GM23338 (cell line): Measurements from ENCODE around the gene RNF114. TPM values are rescaled to one million over a fixed set of nuclear protein-coding genes. Genes with fewer than 3 reads are reported as not detected.

ENCODE experiments used
- ATAC-seq: fragments of 200-7000 bp; cut with Tn5 transposase; 3 replicates; pipeline ENCODE4 v1.9.1; 2020
- DNase-seq: peaks from one replicate; pipeline ENCODE4 v3.0.0-alpha.2; 2015; ENCODE audit warnings: low spot score
- H2AFZ ChIP-seq: fragments of 200-600 bp; sonication (generic); 2 replicates; pipeline ENCODE4 v1.8.0; 2016; ENCODE audit warnings: antibody characterized with exemption, mild to moderate bottlenecking, moderate library complexity
- H3F3A ChIP-seq: fragments of 200-600 bp; sonication (generic); replicated peaks from 2 replicates; pipeline ENCODE4 v1.8.0; 2017; ENCODE audit warnings: antibody characterized with exemption, mixed run types, low read depth
- H3K27ac ChIP-seq: fragments of 200-600 bp; sonication (generic); 2 replicates; pipeline ENCODE4 v1.6.1; 2016; ENCODE audit warnings: low read depth
- H3K27me3 ChIP-seq: fragments of 200-600 bp; sonication (generic); 2 replicates; pipeline ENCODE4 v1.8.0; 2016; ENCODE audit warnings: mild to moderate bottlenecking, mixed run types, moderate library complexity; ENCODE audit not compliant: insufficient read depth
- H3K36me3 ChIP-seq: fragments of 200-600 bp; sonication (generic); 2 replicates; pipeline ENCODE4 v1.8.0; 2016; ENCODE audit warnings: mild to moderate bottlenecking; ENCODE audit not compliant: insufficient read depth
- H3K4me1 ChIP-seq: fragments of 200-600 bp; sonication (generic); 2 replicates; pipeline ENCODE4 v1.8.0; 2016; ENCODE audit warnings: mild to moderate bottlenecking, moderate library complexity; ENCODE audit not compliant: insufficient read depth
- H3K4me2 ChIP-seq: fragments of 200-600 bp; sonication (generic); 2 replicates; pipeline ENCODE4 v1.7.1; 2017; ENCODE audit warnings: mixed run types
- H3K4me3 ChIP-seq: fragments of 200-600 bp; sonication (generic); 2 replicates; pipeline ENCODE4 v1.6.1; 2016; ENCODE audit warnings: mixed run types
- H3K79me2 ChIP-seq: fragments of 200-600 bp; sonication (generic); replicated peaks from 2 replicates; pipeline ENCODE4 v1.8.0; 2017; ENCODE audit warnings: mild to moderate bottlenecking; ENCODE audit not compliant: insufficient read depth
- H3K9me2 ChIP-seq: fragments of 200-600 bp; sonication (generic); 2 replicates; pipeline ENCODE4 v1.8.0; 2017; ENCODE audit not compliant: insufficient read depth
- H4K20me1 ChIP-seq: fragments of 200-600 bp; sonication (generic); replicated peaks from 2 replicates; pipeline ENCODE4 v1.8.0; 2017; ENCODE audit warnings: mild to moderate bottlenecking; ENCODE audit not compliant: insufficient read depth
- H3K27ac Mint-ChIP-seq: 2 replicates; pipeline ENCODE4 v1.8.0; 2020; ENCODE audit warnings: inconsistent platforms, mild to moderate bottlenecking, moderate library complexity, mixed read lengths
- H3K27me3 Mint-ChIP-seq: 3 replicates; pipeline ENCODE4 v1.8.0; 2022; ENCODE audit warnings: low read depth, mild to moderate bottlenecking, moderate library complexity, mixed read lengths, inconsistent platforms; ENCODE audit not compliant: insufficient read depth, poor library complexity
- H3K36me3 Mint-ChIP-seq: 3 replicates; pipeline ENCODE4 v1.8.0; 2021; ENCODE audit warnings: low read depth, mild to moderate bottlenecking, inconsistent platforms, moderate library complexity, mixed read lengths
- H3K4me1 Mint-ChIP-seq: 3 replicates; pipeline ENCODE4 v1.8.0; 2020; ENCODE audit warnings: mild to moderate bottlenecking, inconsistent platforms, mixed read lengths
- H3K4me3 Mint-ChIP-seq: 3 replicates; pipeline ENCODE4 v1.8.0; 2021; ENCODE audit warnings: moderate library complexity, mild to moderate bottlenecking, inconsistent platforms, mixed read lengths
- H3K9me3 Mint-ChIP-seq: 3 replicates; pipeline ENCODE4 v1.8.0; 2020; ENCODE audit warnings: moderate library complexity, mild to moderate bottlenecking, inconsistent platforms, mixed read lengths
- CREB1 ChIP-seq: fragments of 250-450 bp; sonication (Bioruptor Pico); IDR thresholded peaks from 2 replicates; pipeline ENCODE4 v1.5.0; 2020; ENCODE audit warnings: low read depth, mild to moderate bottlenecking, moderate library complexity
- EZH2 ChIP-seq: fragments of 200-600 bp; sonication (generic); IDR thresholded peaks from one replicate; pipeline ENCODE4 v1.8.0; 2017; ENCODE audit warnings: antibody characterized with exemption, mild to moderate bottlenecking, low read depth; ENCODE audit not compliant: unreplicated experiment
- EZH2phosphoT487 ChIP-seq: fragments of 200-600 bp; sonication (generic); IDR thresholded peaks from one replicate; pipeline ENCODE4 v1.8.1; 2018; ENCODE audit warnings: antibody characterized with exemption; ENCODE audit not compliant: unreplicated experiment
- REST ChIP-seq: IDR thresholded peaks from one replicate; pipeline ENCODE4 v1.6.1; 2018; ENCODE audit warnings: antibody characterized with exemption; ENCODE audit not compliant: unreplicated experiment
- STAT1 ChIP-seq: IDR thresholded peaks from one replicate; pipeline ENCODE4 v1.6.1; 2016; ENCODE audit warnings: antibody characterized with exemption; ENCODE audit not compliant: unreplicated experiment
- ZNF331 ChIP-seq: fragments of 250-450 bp; sonication (Bioruptor Pico); IDR thresholded peaks from 2 replicates; pipeline ENCODE4 v1.5.0; 2020; ENCODE audit warnings: low read depth, mild to moderate bottlenecking, moderate library complexity
- ZNF462 ChIP-seq: fragments of 250-450 bp; sonication (Bioruptor Pico); IDR thresholded peaks from 2 replicates; pipeline ENCODE4 v1.5.0; 2020; ENCODE audit warnings: mild to moderate bottlenecking, moderate library complexity
- polyA plus RNA-seq: library from polyadenylated mRNA; unstranded; fragments of >200 nt; fragmentation: Nextera tagmentation; extraction: Ambion mirVana; gene quantifications from 2 replicates; pipeline ENCODE4 v1.2.1, GENCODE V29; 2016
- total RNA-seq: library from RNA; depleted of rRNA; stranded (reverse); fragments of >200 nt; shearing (Covaris generic); gene quantifications from 2 replicates; pipeline ENCODE4 v1.2.3, GENCODE V29; 2014

RNF114 gene
- total and polyA plus RNA-seq, 2 experiments from 2014 or later, result 155 to 279 TPM

- TF ChIP-seq REST, result no peak
- no peak for TF ChIP-seq CREB1 (CRISPR knock-in tag)
- no peak for TF ChIP-seq EZH2phosphoT487
- TF ChIP-seq ZNF331 (CRISPR knock-in tag), result no peak
Measured at GRCh38 chr20:49935746-49936152, 448 bp upstream of the RNF114 start (continued).

- peak overlapping the region; percentile 95 for H3K4me2 ChIP-seq
- Mint-ChIP-seq H3K36me3 (peaks cover 29% of the 10 kb centered on the region), H3K27ac (peak overlapping the region; percentile 84), H3K9me3 (no peaks in the 10 kb centered on the region), H3K4me1 (peaks cover 22% of the 10 kb centered on the region), H3K27me3 (peaks cover 2% of the 10 kb centered on the region), H3K4me3 (peak overlapping the region; percentile 95)
- H3K79me2 ChIP-seq, result peaks cover 61% of the 10 kb centered on the region
- ATAC-seq, result no peak; the same call in 2 of the 3 replicates
- 0 out of 2 replicates have a peak, but pooled peaks cover 2% of the 10 kb centered on the region for H3F3A ChIP-seq
- no peak overlapping the region for H2AFZ ChIP-seq
- no peaks in the 10 kb centered on the region for H3K9me2 ChIP-seq
- no peaks in the 10 kb centered on the region for H3K27me3 ChIP-seq
- H3K4me3 ChIP-seq, result peak overlapping the region; percentile 100
- H3K4me1 ChIP-seq, result peaks cover 14% of the 10 kb centered on the region
- peaks cover 35% of the 10 kb centered on the region for H4K20me1 ChIP-seq
- peaks cover 25% of the 10 kb centered on the region; the same call in 1 of the 2 replicates for H3K36me3 ChIP-seq
- peak overlapping the region; percentile 45; the same call in 1 of the 2 replicates for H3K27ac ChIP-seq
- DNase-seq, result peak; percentile 25
- TF ChIP-seq ZNF462 (CRISPR knock-in tag) (no peak), EZH2phosphoT487 (no peak), EZH2 (no peak), STAT1 (no peak), REST (no peak)
Measured at GRCh38 chr20:49937027-49937929, 1.1 kb downstream of the RNF114 start.
